ENCODE measurements around the gene AKR1C2.

- TF ChIP-seq EZH2 (IDR thresholded peaks at IDR 0.05; ENCODE audit: insufficient read depth, poor library complexity, severe bottlenecking), result no peak
- TF ChIP-seq EZH2phosphoT487 (IDR thresholded peaks at IDR 0.05; ENCODE audit: insufficient read depth, low read depth), result no peak
Measured at GRCh38 chr10:4943821-4944220, 59.8 kb downstream of the AKR1C2 start.
